ENCODE data around the gene ATP6V0B. TPM values are rescaled to one million over a fixed set of nuclear protein-coding genes. Genes with fewer than 3 reads are reported as not detected.

ATP6V0B gene
- total RNA-seq, 1 donor from 2014 or later, result 156 TPM

GRCh38 chr1:44013949-44014348 lies 39.2 kb downstream of the ATP6V0B start:
- H3K27me3 Mint-ChIP-seq (ENCODE audit: low read depth), result no peaks in the 10 kb centered on the region
- DNase-seq (ENCODE audit: low spot score), result no peak
- intact Hi-C loops (cut with micrococcal nuclease), result no loop called here
- no peak overlapping the region for H3K4me3 Mint-ChIP-seq (ENCODE audit: low read depth)
- no peaks in the 10 kb centered on the region for H3K9me3 Mint-ChIP-seq
- peaks cover 2% of the 10 kb centered on the region for H3K4me1 Mint-ChIP-seq (ENCODE audit: low read depth)
- no peaks in the 10 kb centered on the region for H3K36me3 Mint-ChIP-seq (ENCODE audit: low read depth)
- H3K27ac Mint-ChIP-seq, result no peak overlapping the region

- Mint-ChIP-seq H3K4me3 (ENCODE audit: low read depth) (no peak overlapping the region), H3K4me1 (ENCODE audit: low read depth) (peaks cover 2% of the 10 kb centered on the region), H3K27me3 (ENCODE audit: low read depth) (no peaks in the 10 kb centered on the region), H3K9me3 (no peaks in the 10 kb centered on the region), H3K27ac (no peak overlapping the region), H3K36me3 (ENCODE audit: low read depth) (no peaks in the 10 kb centered on the region)
- intact Hi-C loops (cut with micrococcal nuclease), result no loop called here
- no peak for DNase-seq (ENCODE audit: low spot score)
Measured at GRCh38 chr1:44014365-44015104, 39.8 kb downstream of the ATP6V0B start.

- Mint-ChIP-seq H3K36me3 (ENCODE audit: low read depth) (no peaks in the 10 kb centered on the region), H3K27me3 (ENCODE audit: low read depth) (no peaks in the 10 kb centered on the region), H3K4me1 (ENCODE audit: low read depth) (peaks cover 2% of the 10 kb centered on the region), H3K4me3 (ENCODE audit: low read depth) (no peak overlapping the region), H3K27ac (no peak overlapping the region), H3K9me3 (no peaks in the 10 kb centered on the region)
- intact Hi-C loops (cut with micrococcal nuclease), result no loop called here
- no peak for DNase-seq (ENCODE audit: low spot score)
Measured at GRCh38 chr1:44015206-44015605, 40.4 kb downstream of the ATP6V0B start.

GRCh38 chr1:44016041-44016889 lies 41.5 kb downstream of the ATP6V0B start:
- no peaks in the 10 kb centered on the region for H3K36me3 Mint-ChIP-seq (ENCODE audit: low read depth)
- intact Hi-C loops (cut with micrococcal nuclease), result no loop called here
- no peaks in the 10 kb centered on the region for H3K27me3 Mint-ChIP-seq (ENCODE audit: low read depth)
- peaks cover 2% of the 10 kb centered on the region for H3K4me1 Mint-ChIP-seq (ENCODE audit: low read depth)
- H3K27ac Mint-ChIP-seq, result no peak overlapping the region
- H3K9me3 Mint-ChIP-seq, result no peaks in the 10 kb centered on the region
- DNase-seq (ENCODE audit: low spot score), result no peak
- H3K4me3 Mint-ChIP-seq (ENCODE audit: low read depth), result no peak overlapping the region

- Mint-ChIP-seq H3K36me3 (ENCODE audit: low read depth) (no peaks in the 10 kb centered on the region), H3K4me1 (ENCODE audit: low read depth) (peaks cover 4% of the 10 kb centered on the region), H3K27me3 (ENCODE audit: low read depth) (no peaks in the 10 kb centered on the region), H3K27ac (no peak overlapping the region), H3K4me3 (ENCODE audit: low read depth) (no peak overlapping the region), H3K9me3 (no peaks in the 10 kb centered on the region)
- intact Hi-C loops (cut with micrococcal nuclease), result no loop called here
- no peak for DNase-seq (ENCODE audit: low spot score)
Measured at GRCh38 chr1:44016890-44017400, 42.2 kb downstream of the ATP6V0B start.

- intact Hi-C loops (cut with micrococcal nuclease), result no loop called here
- no peak overlapping the region for H3K27ac Mint-ChIP-seq
- H3K4me1 Mint-ChIP-seq (ENCODE audit: low read depth), result peaks cover 3% of the 10 kb centered on the region
- no peaks in the 10 kb centered on the region for H3K9me3 Mint-ChIP-seq
- H3K36me3 Mint-ChIP-seq (ENCODE audit: low read depth), result no peaks in the 10 kb centered on the region
- H3K27me3 Mint-ChIP-seq (ENCODE audit: low read depth), result no peaks in the 10 kb centered on the region
- no peak for DNase-seq (ENCODE audit: low spot score)
- no peak overlapping the region for H3K4me3 Mint-ChIP-seq (ENCODE audit: low read depth)
Measured at GRCh38 chr1:44019466-44019948, 44.7 kb downstream of the ATP6V0B start.

GRCh38 chr1:44020464-44020863 lies 45.7 kb downstream of the ATP6V0B start:
- Mint-ChIP-seq H3K27ac (no peak overlapping the region), H3K9me3 (no peaks in the 10 kb centered on the region), H3K4me3 (ENCODE audit: low read depth) (no peak overlapping the region), H3K4me1 (ENCODE audit: low read depth) (peaks cover 3% of the 10 kb centered on the region), H3K27me3 (ENCODE audit: low read depth) (no peaks in the 10 kb centered on the region), H3K36me3 (ENCODE audit: low read depth) (no peaks in the 10 kb centered on the region)
- intact Hi-C loops (cut with micrococcal nuclease), result no loop called here
- DNase-seq (ENCODE audit: low spot score), result no peak

- DNase-seq (ENCODE audit: low spot score), result no peak
- Mint-ChIP-seq H3K27me3 (ENCODE audit: low read depth) (no peaks in the 10 kb centered on the region), H3K36me3 (ENCODE audit: low read depth) (no peaks in the 10 kb centered on the region), H3K27ac (no peak overlapping the region), H3K9me3 (no peaks in the 10 kb centered on the region), H3K4me1 (ENCODE audit: low read depth) (peaks cover 3% of the 10 kb centered on the region), H3K4me3 (ENCODE audit: low read depth) (no peak overlapping the region)
- intact Hi-C loops (cut with micrococcal nuclease), result no loop called here
Measured at GRCh38 chr1:44021156-44021555, 46.4 kb downstream of the ATP6V0B start.

GRCh38 chr1:44021581-44022321 lies 47.0 kb downstream of the ATP6V0B start:
- H3K4me3 Mint-ChIP-seq (ENCODE audit: low read depth), result no peak overlapping the region
- intact Hi-C loops (cut with micrococcal nuclease), result no loop called here
- no peaks in the 10 kb centered on the region for H3K36me3 Mint-ChIP-seq (ENCODE audit: low read depth)
- peaks cover 3% of the 10 kb centered on the region for H3K4me1 Mint-ChIP-seq (ENCODE audit: low read depth)
- H3K27ac Mint-ChIP-seq, result no peak overlapping the region
- no peaks in the 10 kb centered on the region for H3K9me3 Mint-ChIP-seq
- H3K27me3 Mint-ChIP-seq (ENCODE audit: low read depth), result no peaks in the 10 kb centered on the region
- no peak for DNase-seq (ENCODE audit: low spot score)

GRCh38 chr1:44024031-44024902 lies 49.5 kb downstream of the ATP6V0B start:
- Mint-ChIP-seq H3K27ac (no peak overlapping the region), H3K4me3 (ENCODE audit: low read depth) (no peak overlapping the region), H3K4me1 (ENCODE audit: low read depth) (peaks cover 13% of the 10 kb centered on the region), H3K36me3 (ENCODE audit: low read depth) (no peaks in the 10 kb centered on the region), H3K9me3 (no peaks in the 10 kb centered on the region), H3K27me3 (ENCODE audit: low read depth) (no peaks in the 10 kb centered on the region)
- no peak for DNase-seq (ENCODE audit: low spot score)
- intact Hi-C loops (cut with micrococcal nuclease), result no loop called here

GRCh38 chr1:44024903-44025525 lies 50.3 kb downstream of the ATP6V0B start:
- H3K4me1 Mint-ChIP-seq (ENCODE audit: low read depth), result peaks cover 18% of the 10 kb centered on the region
- H3K36me3 Mint-ChIP-seq (ENCODE audit: low read depth), result no peaks in the 10 kb centered on the region
- no peak for DNase-seq (ENCODE audit: low spot score)
- H3K27ac Mint-ChIP-seq, result no peak overlapping the region
- H3K27me3 Mint-ChIP-seq (ENCODE audit: low read depth), result no peaks in the 10 kb centered on the region
- intact Hi-C loops (cut with micrococcal nuclease), result no loop called here
- H3K9me3 Mint-ChIP-seq, result no peaks in the 10 kb centered on the region
- no peak overlapping the region for H3K4me3 Mint-ChIP-seq (ENCODE audit: low read depth)
